CD4-positive, alpha-beta memory T cell (primary cell): ENCODE results near the gene NFKB1. TPM values are rescaled to one million over a fixed set of nuclear protein-coding genes. Genes with fewer than 3 reads are reported as not detected.
"Not testable (repeated sequence)": the region's sequence is repeated elsewhere in the genome, so short reads cannot be mapped to it uniquely, and the experiment has no call there.

Experiments used
- CTCF ChIA-PET: fragments of 350-600 bp; sonication (Branson Sonifier 250); formaldehyde crosslinking; loops from one replicate; lab custom pipeline; 2021; ENCODE audit warnings: inconsistent platforms; ENCODE audit not compliant: partially characterized antibody; lab: Charles Lee
- POLR2A ChIA-PET: fragments of 350-600 bp; sonication (Branson Sonifier 250); formaldehyde crosslinking; loops from one replicate; lab custom pipeline; 2021; ENCODE audit not compliant: partially characterized antibody; lab: Charles Lee
- DNase-seq, 5 donors: peaks; one replicate each; pipeline versions ENCODE4 v3.0.0 to v3.0.0-alpha.2; 2020 to 2022; ENCODE audit warnings: mixed read lengths in 1 of 5
- H3K27ac ChIP-seq: one replicate; pipeline ENCODE4 v1.7.0; 2013; ENCODE audit warnings: low read depth, low read length
- H3K27me3 ChIP-seq: 2 replicates; pipeline ENCODE4 v1.7.0; 2013; ENCODE audit warnings: mild to moderate bottlenecking, low read length, moderate library complexity; ENCODE audit not compliant: insufficient read depth
- H3K36me3 ChIP-seq: 2 replicates; pipeline ENCODE4 v1.7.0; 2013; ENCODE audit warnings: mild to moderate bottlenecking, low read length, moderate library complexity; ENCODE audit not compliant: insufficient read depth
- H3K4me1 ChIP-seq: 2 replicates; pipeline ENCODE4 v1.7.0; 2013; ENCODE audit warnings: mild to moderate bottlenecking, low read length, moderate library complexity; ENCODE audit not compliant: insufficient read depth
- H3K4me3 ChIP-seq, 2 donors: one replicate each; pipeline ENCODE4 v1.7.0; 2013; ENCODE audit warnings: low read length in 2 of 2, mild to moderate bottlenecking in 1 of 2
- H3K9me3 ChIP-seq, 2 donors: one replicate each; pipeline ENCODE4 v1.7.0; 2013; ENCODE audit warnings: low read length in 2 of 2, control low read depth in 1 of 2; ENCODE audit not compliant: control insufficient read depth in 1 of 2
- H3K27ac Mint-ChIP-seq, 7 donors: one replicate each; pipeline ENCODE4 v1.8.0; 2020 to 2021; ENCODE audit warnings: mixed read lengths in 7 of 7, mild to moderate bottlenecking in 6 of 7, inconsistent platforms in 3 of 7, moderate library complexity in 3 of 7
- H3K27me3 Mint-ChIP-seq, 2 donors: one replicate each; pipeline ENCODE4 v1.8.0; 2020 to 2021; ENCODE audit warnings: mixed read lengths in 2 of 2
- H3K36me3 Mint-ChIP-seq, 2 donors: one replicate each; pipeline ENCODE4 v1.8.0; 2020 to 2021; ENCODE audit warnings: mixed read lengths in 2 of 2, inconsistent platforms in 1 of 2, mild to moderate bottlenecking in 1 of 2
- H3K4me1 Mint-ChIP-seq, 4 donors: one replicate each; pipeline ENCODE4 v1.8.0; 2020 to 2021; ENCODE audit warnings: mixed read lengths in 4 of 4, mild to moderate bottlenecking in 1 of 4
- H3K4me3 Mint-ChIP-seq, 8 donors: one replicate each; pipeline ENCODE4 v1.8.0; 2020 to 2021; ENCODE audit warnings: mixed read lengths in 8 of 8, mild to moderate bottlenecking in 7 of 8, moderate library complexity in 6 of 8, inconsistent platforms in 3 of 8
- H3K9me3 Mint-ChIP-seq, 8 donors: one replicate each; pipeline ENCODE4 v1.8.0; 2020 to 2021; ENCODE audit warnings: mixed read lengths in 8 of 8, mild to moderate bottlenecking in 5 of 8, inconsistent platforms in 3 of 8, moderate library complexity in 1 of 8
- intact Hi-C: fragments of 100-400 bp; cut with micrococcal nuclease; formaldehyde crosslinking; loops from one replicate; pipeline ENCODE4 v1.15.1; 2023
- polyA plus RNA-seq, 2 donors: library from polyadenylated mRNA; unstranded; fragments of 300-500 nt; fragmentation: Illumina TruSeq; gene quantifications; one replicate each; pipeline ENCODE4 v1.2.3, GENCODE V29; 2021
- total RNA-seq, 2 experiments: library from RNA; stranded (reverse); gene quantifications; one replicate each; pipeline ENCODE4 v1.2.3, GENCODE V29; 2021

Gene NFKB1
- total and polyA plus RNA-seq, 4 experiments from 2014 or later = 16.6 to 84.9 (median 70.9) TPM

DNA sequence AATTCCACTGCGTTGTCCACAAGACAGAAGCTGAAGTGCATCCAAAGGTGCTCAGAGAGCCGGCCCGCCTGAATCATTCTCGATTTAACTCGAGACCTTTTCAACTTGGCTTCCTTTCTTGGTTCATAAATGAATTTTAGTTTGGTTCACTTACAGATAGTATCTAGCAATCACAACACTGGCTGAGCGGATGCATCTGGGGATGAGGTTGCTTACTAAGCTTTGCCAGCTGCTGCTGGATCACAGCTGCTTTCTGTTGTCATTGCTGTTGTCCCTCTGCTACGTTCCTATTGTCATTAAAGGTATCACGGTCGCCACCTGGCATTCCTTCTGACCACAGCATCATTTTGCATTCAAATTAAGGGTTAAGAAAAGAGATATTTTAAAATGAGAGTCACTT is 115.5 kb downstream of the NFKB1 start:
- CTCF ChIA-PET = interaction anchor here (0.6 to 1.4 kb wide), 3 partner anchors 9 to 186 kb away, joined by 4 to 6 read pairs (median 6); no protein-coding TSS in a partner anchor
- peaks cover 35% of the 10 kb centered on the region for H3K36me3 ChIP-seq
- peaks cover 52 to 56% of the 10 kb centered on the region in 2 donors for H3K36me3 Mint-ChIP-seq
- peaks cover 43 to 75% (median 62%) of the 10 kb centered on the region in 4 donors for H3K4me1 Mint-ChIP-seq
- intact Hi-C loops = no loop called here
- POLR2A ChIA-PET = interaction anchor here (0.9 to 8.5 kb wide), 7 partner anchors 9 to 210 kb away, joined by 4 to 60 read pairs (median 6); partner anchors contain the start of genes NFKB1 and UBE2D3
- H3K27me3 ChIP-seq = no peaks in the 10 kb centered on the region
- no peaks in the 10 kb centered on the region for H3K9me3 ChIP-seq
- no peaks in the 10 kb centered on the region for H3K27me3 Mint-ChIP-seq
- peak overlapping the region; percentile 19 for H3K27ac ChIP-seq
- peak in 4 of 5 donors; percentile 19 to 61 (median 38) for DNase-seq
- H3K4me3 Mint-ChIP-seq = peak overlapping the region in 7 of 8 donors; percentile 8 to 75 (median 41)
- H3K4me1 ChIP-seq = peaks cover 48% of the 10 kb centered on the region
- peak overlapping the region; percentile 74 to 94 (median 81) for H3K27ac Mint-ChIP-seq
- peaks cover 0 to 1% (median 0%) of the 10 kb centered on the region in 8 donors for H3K9me3 Mint-ChIP-seq
- H3K4me3 ChIP-seq = no peak overlapping the region

- DNase-seq, H3K4me3 Mint-ChIP-seq, H3K4me3 ChIP-seq, H3K27me3 ChIP-seq, H3K9me3 Mint-ChIP-seq, intact Hi-C loops, H3K9me3 ChIP-seq, H3K27me3 Mint-ChIP-seq, H3K27ac ChIP-seq: not testable (repeated sequence)
- Histone ChIP-seq H3K36me3 (peaks cover 28% of the 10 kb centered on the region), H3K4me1 (peaks cover 25% of the 10 kb centered on the region)
- Mint-ChIP-seq H3K36me3 (peaks cover 31 to 34% of the 10 kb centered on the region in 2 donors), H3K4me1 (peaks cover 25 to 68% (median 44%) of the 10 kb centered on the region in 4 donors), H3K27ac (peak overlapping the region in 5 of 7 donors; percentile 15 to 61 (median 19))
- POLR2A ChIA-PET = interaction anchor here (0.8 to 4.2 kb wide), 3 partner anchors 11 to 209 kb away, joined by 3 to 18 read pairs (median 8); partner anchors contain the start of gene UBE2D3
- CTCF ChIA-PET = interaction anchor here (1.2 to 3.0 kb wide), 2 partner anchors 8 to 9 kb away, joined by 3 to 16 read pairs; no protein-coding TSS in a partner anchor
Measured at GRCh38 chr4:102619021-102619420, 117.9 kb downstream of the NFKB1 start.

DNA sequence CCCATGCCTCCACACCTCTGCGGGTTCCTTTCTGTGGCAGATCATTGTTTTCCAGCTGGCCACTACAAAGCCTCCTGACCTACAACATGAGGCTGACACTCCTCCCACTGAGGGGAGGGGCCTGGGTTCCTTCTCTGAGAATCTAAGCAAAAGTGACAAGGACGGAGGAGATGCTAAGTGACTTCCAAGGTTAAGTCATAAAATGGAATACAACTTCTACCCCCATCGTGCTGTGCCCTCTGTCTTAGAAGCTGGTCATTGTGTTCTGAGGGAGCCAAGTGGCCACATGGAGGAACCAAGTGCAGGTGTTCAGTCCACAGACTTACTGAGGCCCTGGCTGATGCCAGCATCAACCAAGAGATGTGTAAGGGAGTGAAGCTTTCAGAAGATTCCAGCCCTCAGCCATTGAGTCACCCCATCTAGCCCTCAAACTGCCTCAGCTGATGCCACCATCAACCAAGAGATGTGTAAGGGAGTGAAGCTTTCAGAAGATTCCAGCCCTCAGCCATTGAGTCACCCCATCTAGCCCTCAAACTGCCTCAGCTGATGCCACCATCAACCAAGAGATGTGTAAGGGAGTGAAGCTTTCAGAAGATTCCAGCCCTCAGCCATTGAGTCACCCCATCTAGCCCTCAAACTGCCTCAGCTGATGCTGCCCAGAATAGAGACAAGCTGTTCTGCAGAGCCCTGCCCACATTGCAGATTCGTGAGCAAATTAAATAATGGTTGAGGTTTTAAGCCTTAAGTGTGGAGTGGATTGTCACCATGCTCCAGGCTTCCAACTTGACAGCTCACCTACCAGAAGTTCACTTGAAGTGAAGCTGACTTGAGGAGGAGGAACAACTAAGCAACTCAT is 118.8 kb downstream of the NFKB1 start:
- H3K27me3 Mint-ChIP-seq, H3K4me3 ChIP-seq, H3K27ac ChIP-seq, H3K9me3 Mint-ChIP-seq, H3K27me3 ChIP-seq, H3K9me3 ChIP-seq: not testable (repeated sequence)
- Histone ChIP-seq H3K4me1 (peaks cover 17% of the 10 kb centered on the region), H3K36me3 (peaks cover 20% of the 10 kb centered on the region)
- H3K4me3 Mint-ChIP-seq = peak overlapping the region in 1 of 8 donors; percentile 40
- CTCF ChIA-PET = interaction anchor here (0.7 to 3.7 kb wide), 17 partner anchors 10 to 475 kb away, joined by 3 to 22 read pairs (median 3); partner anchors contain the start of gene MANBA
- peak overlapping the region in 5 of 7 donors; percentile 62 to 82 (median 80) for H3K27ac Mint-ChIP-seq
- peak in 1 of 5 donors; percentile 40 for DNase-seq
- peaks cover 16 to 68% (median 39%) of the 10 kb centered on the region in 4 donors for H3K4me1 Mint-ChIP-seq
- H3K36me3 Mint-ChIP-seq = peaks cover 21 to 24% of the 10 kb centered on the region in 2 donors
- intact Hi-C loops = loop anchor here (1.0 kb wide), 1 partner anchor 389 kb away; no protein-coding TSS in a partner anchor
- POLR2A ChIA-PET = interaction anchor here (0.5 to 4.2 kb wide), 3 partner anchors 10 to 208 kb away, joined by 5 to 18 read pairs (median 8); partner anchors contain the start of gene UBE2D3

DNA sequence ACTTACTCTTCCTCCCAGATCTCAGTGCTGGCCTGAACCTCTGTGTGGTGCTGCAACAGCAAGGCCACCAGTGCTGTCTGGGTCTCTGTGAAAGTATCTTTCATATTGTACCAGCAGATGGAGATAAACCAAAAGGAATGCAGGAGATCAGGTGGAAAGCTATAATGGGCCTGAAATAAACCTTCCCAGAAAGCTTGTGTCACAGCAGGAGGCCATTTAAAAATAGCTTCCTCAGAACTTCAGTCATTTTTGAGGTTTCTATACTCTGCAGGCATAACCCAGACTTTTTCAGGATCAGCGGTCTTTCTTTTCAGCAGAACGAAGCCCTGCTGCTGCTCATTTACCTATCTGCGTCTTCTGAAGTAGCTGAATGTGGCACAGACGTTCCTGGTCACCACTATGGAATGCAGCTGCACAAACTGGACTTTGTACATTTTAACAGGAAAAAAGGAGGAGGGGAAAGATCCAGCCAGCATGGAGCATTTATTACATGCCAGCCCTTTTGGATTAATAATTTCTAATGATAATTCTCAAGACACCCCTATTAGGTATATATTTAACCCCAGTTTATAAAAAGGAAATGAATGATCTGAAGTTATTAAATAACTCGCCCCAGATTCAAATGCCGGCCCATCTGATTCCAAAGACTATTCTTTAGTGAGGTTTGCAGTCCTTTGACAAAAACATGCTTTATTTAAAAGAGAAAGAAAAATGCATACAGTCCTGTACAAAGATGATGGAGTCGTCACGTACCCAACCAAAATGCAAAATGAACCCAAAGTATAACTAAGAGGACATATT is 119.7 kb downstream of the NFKB1 start:
- POLR2A ChIA-PET = interaction anchor here (0.7 to 4.2 kb wide), 3 partner anchors 9 to 248 kb away, joined by 3 to 18 read pairs (median 8); partner anchors contain the start of genes CISD2 and UBE2D3
- CTCF ChIA-PET = interaction anchor here (0.7 to 3.7 kb wide), 18 partner anchors 10 to 474 kb away, joined by 3 to 22 read pairs (median 3); partner anchors contain the start of gene MANBA
- H3K27me3 Mint-ChIP-seq = no peaks in the 10 kb centered on the region

GRCh38 chr4:102623622-102624021 is 122.5 kb downstream of the NFKB1 start:
- no peaks in the 10 kb centered on the region for H3K36me3 ChIP-seq
- no peak for DNase-seq
- H3K4me3 ChIP-seq = no peak overlapping the region
- intact Hi-C loops = loop anchor here (2.0 kb wide), 1 partner anchor 279 kb away; the partner anchor contains the start of gene SLC39A8
- Mint-ChIP-seq H3K4me3 (no peak overlapping the region), H3K9me3 (peaks cover 0 to 1% (median 0%) of the 10 kb centered on the region in 8 donors), H3K36me3 (peaks cover 0 to 3% of the 10 kb centered on the region in 2 donors), H3K27ac (peak overlapping the region in 3 of 7 donors; percentile 22 to 46 (median 45)), H3K4me1 (peaks cover 26 to 86% (median 45%) of the 10 kb centered on the region in 4 donors), H3K27me3 (no peaks in the 10 kb centered on the region)
- H3K4me1 ChIP-seq = peaks cover 25% of the 10 kb centered on the region
- no peaks in the 10 kb centered on the region for H3K9me3 ChIP-seq
- CTCF ChIA-PET = interaction anchor here (1.0 to 5.3 kb wide), 9 partner anchors 11 to 384 kb away, joined by 3 to 67 read pairs (median 4); no protein-coding TSS in a partner anchor
- no peaks in the 10 kb centered on the region for H3K27me3 ChIP-seq
- no peak overlapping the region for H3K27ac ChIP-seq
- POLR2A ChIA-PET = interaction anchor here (0.6 to 4.4 kb wide), 2 partner anchors 11 to 35 kb away, joined by 3 to 19 read pairs; no protein-coding TSS in a partner anchor

More for the DNA sequence above, 119.7 kb downstream of the NFKB1 start:
- Histone ChIP-seq H3K9me3 (no peaks in the 10 kb centered on the region), H3K4me3 (no peak overlapping the region), H3K27me3 (no peaks in the 10 kb centered on the region), H3K36me3 (peaks cover 12% of the 10 kb centered on the region), H3K27ac (no peak overlapping the region), H3K4me1 (peaks cover 18% of the 10 kb centered on the region)
- intact Hi-C loops = loop anchor here (1.0 kb wide), 1 partner anchor 388 kb away; no protein-coding TSS in a partner anchor
- Mint-ChIP-seq H3K4me3 (peak overlapping the region in 1 of 8 donors; percentile 40), H3K4me1 (peaks cover 19 to 70% (median 40%) of the 10 kb centered on the region in 4 donors), H3K9me3 (peaks cover 0 to 1% (median 0%) of the 10 kb centered on the region in 8 donors), H3K36me3 (peaks cover 14 to 18% of the 10 kb centered on the region in 2 donors), H3K27ac (peak overlapping the region in 5 of 7 donors; percentile 20 to 82 (median 80))
- DNase-seq = peak in 2 of 5 donors; percentile 27 to 35

GRCh38 chr4:102624505-102624904 is 123.3 kb downstream of the NFKB1 start:
- intact Hi-C loops = loop anchor here (2.0 kb wide), 1 partner anchor 280 kb away; the partner anchor contains the start of gene SLC39A8
- Histone ChIP-seq H3K27me3 (no peaks in the 10 kb centered on the region), H3K4me3 (no peak overlapping the region), H3K27ac (no peak overlapping the region), H3K4me1 (peaks cover 34% of the 10 kb centered on the region), H3K36me3 (no peaks in the 10 kb centered on the region), H3K9me3 (no peaks in the 10 kb centered on the region)
- Mint-ChIP-seq H3K27ac (peak overlapping the region in 3 of 7 donors; percentile 34 to 74 (median 42)), H3K36me3 (peaks cover 0 to 2% of the 10 kb centered on the region in 2 donors), H3K27me3 (no peaks in the 10 kb centered on the region), H3K4me3 (peak overlapping the region in 1 of 8 donors; percentile 13), H3K4me1 (peaks cover 29 to 87% (median 48%) of the 10 kb centered on the region in 4 donors), H3K9me3 (peaks cover 0 to 1% (median 0%) of the 10 kb centered on the region in 8 donors)
- POLR2A ChIA-PET = interaction anchor here (0.8 to 4.4 kb wide), 2 partner anchors 12 to 44 kb away, joined by 3 to 19 read pairs; no protein-coding TSS in a partner anchor
- CTCF ChIA-PET = interaction anchor here (1.0 to 5.3 kb wide), 10 partner anchors 10 to 383 kb away, joined by 3 to 67 read pairs (median 4); no protein-coding TSS in a partner anchor
- no peak for DNase-seq
